HepG2 (cell line): ENCODE data around the gene AHNAK. TPM values are rescaled to one million over a fixed set of nuclear protein-coding genes. Genes with fewer than 3 reads are reported as not detected.

Experiments
- DRAP1 ChIP-seq: IDR thresholded peaks from 2 replicates; pipeline ENCODE4 v1.6.1; 2016; ENCODE audit warnings: missing genetic modification reagents, missing compliant biosample characterization
- FLYWCH1 ChIP-seq: sonication (generic); formaldehyde crosslinking; IDR thresholded peaks from 2 replicates; pipeline ENCODE4 v1.8.1; 2023; ENCODE audit warnings: mild to moderate bottlenecking, missing genetic modification reagents
- FOXC1 ChIP-seq: sonication (generic); formaldehyde crosslinking; IDR thresholded peaks from 2 replicates; pipeline ENCODE4 v1.8.0; 2022; ENCODE audit warnings: mild to moderate bottlenecking, missing genetic modification reagents, borderline replicate concordance
- HMGXB4 ChIP-seq, 2 experiments: sonication (generic) in 1 of 2; formaldehyde crosslinking in 1 of 2; IDR thresholded peaks; 2 replicates each; pipeline versions ENCODE4 v1.4.0 to v1.6.1; 2018 to 2020; ENCODE audit warnings: missing genetic modification reagents in 2 of 2, borderline replicate concordance in 1 of 2, low read depth in 1 of 2, mild to moderate bottlenecking in 1 of 2, missing biosample characterization in 1 of 2
- HOXA7 ChIP-seq: sonication (generic); formaldehyde crosslinking; IDR thresholded peaks from 2 replicates; pipeline ENCODE4 v1.8.1; 2022; ENCODE audit warnings: mild to moderate bottlenecking, missing genetic modification reagents, moderate library complexity
- IRF2 ChIP-seq: IDR thresholded peaks from 2 replicates; pipeline ENCODE4 v1.6.1; 2018; ENCODE audit warnings: missing genetic modification reagents, missing compliant biosample characterization
- KDM4B ChIP-seq: sonication (generic); formaldehyde crosslinking; IDR thresholded peaks from 2 replicates; pipeline ENCODE4 v1.4.0; 2020; ENCODE audit warnings: missing genetic modification reagents
- KDM5A ChIP-seq: fragments of 200-600 bp; sonication (generic); IDR thresholded peaks from 2 replicates; pipeline ENCODE4 v1.7.0; 2018; ENCODE audit warnings: antibody characterized with exemption, mild to moderate bottlenecking, low read length, borderline replicate concordance
- MTA1 ChIP-seq: sonication (generic); formaldehyde crosslinking; IDR thresholded peaks from 2 replicates; pipeline ENCODE4 v1.4.0; 2020; ENCODE audit warnings: missing genetic modification reagents, mild to moderate bottlenecking, borderline replicate concordance
- RFX3 ChIP-seq: IDR thresholded peaks from 2 replicates; pipeline ENCODE4 v1.6.1; 2016; ENCODE audit warnings: missing biosample characterization, missing genetic modification reagents
- RNF219 ChIP-seq: sonication (generic); formaldehyde crosslinking; IDR thresholded peaks from 2 replicates; pipeline ENCODE4 v1.5.0; 2020; ENCODE audit warnings: mild to moderate bottlenecking, missing genetic modification reagents
- RXRA ChIP-seq: sonication (generic); formaldehyde crosslinking; IDR thresholded peaks from 2 replicates; pipeline ENCODE4 v1.5.1; 2020; ENCODE audit warnings: missing genetic modification reagents
- XBP1 ChIP-seq: sonication (generic); formaldehyde crosslinking; IDR thresholded peaks from 2 replicates; pipeline ENCODE4 v1.5.0; 2020; ENCODE audit warnings: missing genetic modification reagents
- XRCC5 ChIP-seq: fragments of 200-400 bp; formaldehyde crosslinking; optimal IDR thresholded peaks from 2 replicates; pipeline ENCODE3; 2017; ENCODE audit warnings: mild to moderate bottlenecking, low read length
- YEATS2 ChIP-seq: sonication (generic); formaldehyde crosslinking; IDR thresholded peaks from 2 replicates; pipeline ENCODE4 v1.4.0; 2020; ENCODE audit warnings: missing genetic modification reagents, borderline replicate concordance
- ZFP62 ChIP-seq: sonication (generic); formaldehyde crosslinking; IDR thresholded peaks from 2 replicates; pipeline ENCODE4 v1.4.0; 2020; ENCODE audit warnings: missing genetic modification reagents
- ZKSCAN5 ChIP-seq: sonication (generic); formaldehyde crosslinking; IDR thresholded peaks from 2 replicates; pipeline ENCODE4 v1.5.1; 2020; ENCODE audit warnings: mild to moderate bottlenecking, missing genetic modification reagents
- ZNF230 ChIP-seq: sonication (generic); formaldehyde crosslinking; IDR thresholded peaks from 2 replicates; pipeline ENCODE4 v1.4.0; 2020; ENCODE audit warnings: mild to moderate bottlenecking, missing genetic modification reagents
- ZNF232 ChIP-seq: sonication (generic); formaldehyde crosslinking; IDR thresholded peaks from 2 replicates; pipeline ENCODE4 v1.4.0; 2020; ENCODE audit warnings: missing genetic modification reagents, borderline replicate concordance
- ZNF234 ChIP-seq: sonication (generic); formaldehyde crosslinking; conservative IDR thresholded peaks from 2 replicates; pipeline ENCODE4 v1.5.1; 2020; ENCODE audit warnings: mild to moderate bottlenecking, missing genetic modification reagents
- ZNF343 ChIP-seq: sonication (generic); formaldehyde crosslinking; IDR thresholded peaks from 2 replicates; pipeline ENCODE4 v1.4.0; 2020; ENCODE audit warnings: mild to moderate bottlenecking, missing genetic modification reagents
- ZNF510 ChIP-seq: sonication (generic); formaldehyde crosslinking; IDR thresholded peaks from 2 replicates; pipeline ENCODE4 v1.4.0; 2020; ENCODE audit warnings: low read depth, mild to moderate bottlenecking, missing genetic modification reagents
- ZNF879 ChIP-seq: sonication (generic); formaldehyde crosslinking; IDR thresholded peaks from 2 replicates; pipeline ENCODE4 v1.8.1; 2023; ENCODE audit warnings: missing genetic modification reagents
- ZSCAN5A ChIP-seq: sonication (generic); formaldehyde crosslinking; IDR thresholded peaks from 2 replicates; pipeline ENCODE4 v1.8.0; 2022; ENCODE audit warnings: mild to moderate bottlenecking, missing genetic modification reagents, borderline replicate concordance
- polyA plus RNA-seq, 8 experiments: library from polyadenylated mRNA; depleted of rRNA in 3 of 8; stranded (reverse) in 7 of 8; unstranded in 1 of 8; fragments of >200 nt; fragmentation: Illumina TruSeq in 4 of 8; extraction: Trizol in 4 of 8; gene quantifications; 2 replicates each; pipeline versions ENCODE4 v1.2.1 to v1.2.3, GENCODE V29; 2011 to 2016; ENCODE audit warnings: low read depth in 4 of 8, missing spikeins in 1 of 8, mixed read lengths in 1 of 8; ENCODE audit not compliant: insufficient read depth in 1 of 8
- total RNA-seq, 5 experiments: library from RNA; depleted of rRNA; stranded (reverse); fragments of >200 nt; fragmentation: Illumina TruSeq; extraction: Trizol; gene quantifications; 2 replicates each; pipeline ENCODE4 v1.2.3, GENCODE V29; 2016; ENCODE audit warnings: low read depth in 1 of 5

AHNAK gene
- total and polyA plus RNA-seq, 2 of the 13 experiments (the other 11 are each of a cell fraction or from before 2014, with no cell fraction given), result 23.4 to 25.0 TPM

GRCh38 chr11:62545437-62546243, 966 bp downstream of the AHNAK start (continued):
- TF ChIP-seq HMGXB4 (CRISPR knock-in tag; IDR thresholded peaks at IDR 0.05; ENCODE audit: borderline replicate concordance in 1 of 2, low read depth in 1 of 2) (peak; percentile 55 to 65; a peak in 2 of 4 replicates), IRF2 (CRISPR knock-in tag) (no peak), ZNF879 (CRISPR knock-in tag) (peak; percentile 79), RFX3 (no peak), ZFP62 (CRISPR knock-in tag) (no peak), XBP1 (CRISPR knock-in tag) (no peak), ZNF510 (no peak), MTA1 (CRISPR knock-in tag) (0 out of 2 replicates have a peak, but pooled peaks have one; percentile 46), KDM4B (CRISPR knock-in tag) (peak; percentile 70; the same call in 1 of the 2 replicates), RNF219 (CRISPR knock-in tag) (no peak), RXRA (CRISPR knock-in tag) (0 out of 2 replicates have a peak, but pooled peaks have one; percentile 12), ZNF232 (CRISPR knock-in tag) (no peak), FOXC1 (CRISPR knock-in tag) (peak; percentile 75; the same call in 1 of the 2 replicates), ZNF230 (CRISPR knock-in tag) (no peak), ZNF234 (CRISPR knock-in tag) (no peak; the same call in 1 of the 2 replicates), HOXA7 (CRISPR knock-in tag) (no peak), ZKSCAN5 (CRISPR knock-in tag) (no peak), XRCC5 (peak; percentile 47), ZNF343 (CRISPR knock-in tag) (0 out of 2 replicates have a peak, but pooled peaks have one; percentile 23), ZSCAN5A (CRISPR knock-in tag) (no peak), DRAP1 (peak; percentile 55; the same call in 1 of the 2 replicates), FLYWCH1 (CRISPR knock-in tag) (no peak), KDM5A (no peak), YEATS2 (CRISPR knock-in tag) (no peak)
